ENCODE results near the gene RNF31.

Gene RNF31

GRCh38 chr14:24156840-24157239 is 9.5 kb downstream of the RNF31 start:
- no peak for DNase-seq (ENCODE audit: low spot score)
- TF ChIP-seq CTCF (IDR thresholded peaks at IDR 0.05; ENCODE audit: borderline replicate concordance, control extremely low read depth, extremely low read depth, insufficient read depth, missing control alignments): no peak
- in situ Hi-C loops (cut with MboI; ENCODE audit: low sequenced_read_pairs, unreplicated experiment): no loop called here

DNA sequence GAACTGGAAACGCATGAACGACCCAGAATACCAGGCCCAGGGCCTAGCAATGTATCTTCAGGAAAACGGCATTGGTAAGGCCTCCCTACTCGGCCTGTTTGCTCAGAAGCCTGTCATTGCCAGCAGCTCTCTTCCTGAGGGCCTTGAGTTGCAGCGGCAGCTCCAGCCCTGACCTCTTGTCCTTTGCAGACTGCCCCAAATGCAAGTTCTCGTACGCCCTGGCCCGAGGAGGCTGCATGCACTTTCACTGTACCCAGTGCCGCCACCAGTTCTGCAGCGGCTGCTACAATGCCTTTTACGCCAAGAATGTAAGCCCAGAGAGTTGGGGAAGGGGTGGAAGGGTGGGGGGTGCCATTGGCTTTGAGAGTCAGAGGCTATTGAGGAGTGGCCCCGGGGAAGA is 10.0 kb downstream of the RNF31 start:
- no peak for DNase-seq (ENCODE audit: low spot score)
- in situ Hi-C loops (cut with MboI; ENCODE audit: low sequenced_read_pairs, unreplicated experiment): no loop called here
- TF ChIP-seq CTCF (IDR thresholded peaks at IDR 0.05; ENCODE audit: borderline replicate concordance, control extremely low read depth, extremely low read depth, insufficient read depth, missing control alignments): no peak

DNA sequence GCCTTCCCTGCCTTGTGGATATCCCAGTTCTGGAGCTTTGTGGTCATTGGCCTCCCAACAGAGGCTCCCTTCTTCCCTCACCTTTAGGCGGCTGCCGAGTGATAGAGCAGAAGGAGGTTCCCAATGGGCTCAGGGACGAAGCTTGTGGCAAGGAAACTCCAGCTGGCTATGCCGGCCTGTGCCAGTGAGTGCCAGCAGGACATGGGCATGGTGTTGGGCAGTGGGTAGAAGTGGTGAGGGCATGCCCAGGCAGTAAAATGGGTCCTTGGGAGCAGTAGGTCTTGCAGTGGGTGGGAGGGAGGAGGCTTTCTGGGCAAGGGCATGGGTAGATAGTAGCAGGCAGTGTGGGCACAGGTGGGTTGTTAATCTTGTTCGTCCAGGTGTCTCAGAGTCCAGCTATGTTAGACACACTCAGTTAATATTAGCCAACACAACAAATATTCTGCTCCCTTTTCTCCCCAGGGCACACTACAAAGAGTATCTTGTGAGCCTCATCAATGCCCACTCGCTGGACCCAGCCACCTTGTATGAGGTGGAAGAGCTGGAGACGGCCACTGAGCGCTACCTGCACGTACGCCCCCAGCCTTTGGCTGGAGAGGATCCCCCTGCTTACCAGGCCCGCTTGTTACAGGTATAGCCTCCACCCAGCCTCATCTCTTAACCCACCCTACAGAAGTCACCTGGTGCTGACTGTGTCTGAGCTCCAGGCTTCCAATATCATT is 12.6 kb downstream of the RNF31 start:
- no peak for DNase-seq (ENCODE audit: low spot score)
- in situ Hi-C loops (cut with MboI; ENCODE audit: low sequenced_read_pairs, unreplicated experiment): no loop called here
- TF ChIP-seq CTCF (IDR thresholded peaks at IDR 0.05; ENCODE audit: borderline replicate concordance, control extremely low read depth, extremely low read depth, insufficient read depth, missing control alignments): no peak

GRCh38 chr14:24160499-24160849 is 13.2 kb downstream of the RNF31 start:
- no peak for DNase-seq (ENCODE audit: low spot score)
- in situ Hi-C loops (cut with MboI; ENCODE audit: low sequenced_read_pairs, unreplicated experiment): no loop called here
- no peak for TF ChIP-seq CTCF (IDR thresholded peaks at IDR 0.05; ENCODE audit: borderline replicate concordance, control extremely low read depth, extremely low read depth, insufficient read depth, missing control alignments)

GRCh38 chr14:24160850-24161804 is 13.8 kb downstream of the RNF31 start, which contains the start of gene IRF9:
TSS of gene IRF9 (plus strand) at chr14:24161265. CDS start at chr14:24162145, 880 bp downstream.
- in situ Hi-C loops (cut with MboI; ENCODE audit: low sequenced_read_pairs, unreplicated experiment): no loop called here
- peak; percentile 95 for DNase-seq (ENCODE audit: low spot score)
- peak; percentile 80 for TF ChIP-seq CTCF (IDR thresholded peaks at IDR 0.05; ENCODE audit: borderline replicate concordance, control extremely low read depth, extremely low read depth, insufficient read depth, missing control alignments)

- in situ Hi-C loops (cut with MboI; ENCODE audit: low sequenced_read_pairs, unreplicated experiment): no loop called here
- DNase-seq (ENCODE audit: low spot score): no peak
- TF ChIP-seq CTCF (IDR thresholded peaks at IDR 0.05; ENCODE audit: borderline replicate concordance, control extremely low read depth, extremely low read depth, insufficient read depth, missing control alignments): no peak
These were observed 14.8 kb downstream of the RNF31 start for GRCh38 chr14:24162093-24162492.
